ENCODE measurements around the gene NUDT14.

GRCh38 chr14:105204206-105204930 is 23.3 kb upstream of the NUDT14 start:
- TF ChIP-seq GATA2 (IDR thresholded peaks at IDR 0.05; ENCODE audit: low read depth, low read length) (no peak), GATA3 (IDR thresholded peaks at IDR 0.05; ENCODE audit: low read depth, low read length) (no peak)

Measured in SH-SY5Y (cell line).